Activated CD4-positive, alpha-beta T cell treated with anti-CD3 and anti-CD28 coated beads for 36 hours (primary cell): ENCODE measurements around the gene ARHGAP23. TPM values are rescaled to one million over a fixed set of nuclear protein-coding genes. Genes with fewer than 3 reads are reported as not detected.
A peak's percentile ranks its signal among the peaks of the same experiment; 100 is the strongest.

Experiments used
- ATAC-seq: fragments of 200-7000 bp; cut with Tn5 transposase; one replicate; pipeline ENCODE4 v1.10.0; 2021; ENCODE audit warnings: mild to moderate bottlenecking, moderate library complexity
- CTCF ChIA-PET: fragments of 350-600 bp; sonication (Branson Sonifier 250); formaldehyde crosslinking; loops from one replicate; lab custom pipeline; 2021; ENCODE audit warnings: antibody characterized with exemption; lab: Charles Lee
- POLR2A ChIA-PET: fragments of 350-600 bp; sonication (Branson Sonifier 250); formaldehyde crosslinking; loops from one replicate; lab custom pipeline; 2021; ENCODE audit warnings: antibody characterized with exemption, inconsistent platforms; lab: Charles Lee
- DNase-seq: peaks from one replicate; pipeline ENCODE4 v3.0.0-alpha.2; 2020
- H3K27ac Mint-ChIP-seq: one replicate; pipeline ENCODE4 v1.8.0; 2021; ENCODE audit warnings: mixed read lengths
- H3K27me3 Mint-ChIP-seq: one replicate; pipeline ENCODE4 v1.8.0; 2021; ENCODE audit warnings: mixed read lengths
- H3K36me3 Mint-ChIP-seq: one replicate; pipeline ENCODE4 v1.8.0; 2021; ENCODE audit warnings: low read depth, mixed read lengths
- H3K4me1 Mint-ChIP-seq: one replicate; pipeline ENCODE4 v1.8.0; 2021; ENCODE audit warnings: mixed read lengths
- H3K4me3 Mint-ChIP-seq: one replicate; pipeline ENCODE4 v1.8.0; 2021; ENCODE audit warnings: mild to moderate bottlenecking, moderate library complexity, mixed read lengths
- H3K9me3 Mint-ChIP-seq: one replicate; pipeline ENCODE4 v1.8.0; 2021; ENCODE audit warnings: low read depth, mixed read lengths
- intact Hi-C, 2 experiments: fragments of 100-400 bp; cut with DNase I in 1 of 2; cut with micrococcal nuclease in 1 of 2; formaldehyde crosslinking; loops; one replicate each; pipeline versions ENCODE4 v1.14.2 to v1.15.1; 2022 to 2024; cut with DNase I, micrococcal nuclease
- total RNA-seq, 2 experiments: library from RNA; stranded (reverse); gene quantifications; one replicate each; pipeline ENCODE4 v1.2.3, GENCODE V29; 2021

The ARHGAP23 gene
- total RNA-seq, result under 1 TPM; 0.55 to 0.86 TPM

GRCh38 chr17:38428112-38428642 lies at the start of gene ARHGAP23:
TSS of gene ARHGAP23 (plus strand) at chr17:38428464. CDS start at chr17:38428486, 22 bp downstream.
- H3K36me3 Mint-ChIP-seq, result no peaks in the 10 kb centered on the region
- peaks cover 14% of the 10 kb centered on the region for H3K27me3 Mint-ChIP-seq
- peak within 1 kb of the TSS; percentile 69 for H3K4me3 Mint-ChIP-seq
- intact Hi-C loops, result loop anchor here in 1 of 2 experiments (10.0 kb wide), 1 partner anchor 307 kb away; the partner anchor contains the start of gene CISD3
- DNase-seq, result peak; percentile 59
- H3K27ac Mint-ChIP-seq, result no peak within 1 kb of the TSS
- H3K9me3 Mint-ChIP-seq, result no peaks in the 10 kb centered on the region
- ChIA-PET CTCF (interaction anchor here (0.6 to 2.9 kb wide), 4 partner anchors 64 to 239 kb away, joined by 3 to 13 read pairs (median 3); partner anchors contain the start of gene GPR179), POLR2A (no interaction called here)
- peak; percentile 45 for ATAC-seq
- peaks cover 9% of the 10 kb centered on the region for H3K4me1 Mint-ChIP-seq

GRCh38 chr17:38379448-38379847 lies 48.8 kb upstream of the ARHGAP23 start:
- Mint-ChIP-seq H3K4me3 (no peak overlapping the region), H3K27me3 (no peaks in the 10 kb centered on the region), H3K27ac (no peak overlapping the region), H3K36me3 (peaks cover 15% of the 10 kb centered on the region), H3K9me3 (no peaks in the 10 kb centered on the region), H3K4me1 (no peaks in the 10 kb centered on the region)
- POLR2A ChIA-PET, result no interaction called here
- intact Hi-C loops, result no loop called here
- CTCF ChIA-PET, result interaction anchor here (0.7 to 1.1 kb wide), 4 partner anchors 12 to 52 kb away, joined by 3 read pairs; no protein-coding TSS in a partner anchor
- ATAC-seq (no peak), DNase-seq (no peak)

- ChIA-PET POLR2A (no interaction called here), CTCF (interaction anchor here (1.3 to 1.5 kb wide), 2 partner anchors 29 to 41 kb away, joined by 3 to 4 read pairs; no protein-coding TSS in a partner anchor)
- DNase-seq (no peak), ATAC-seq (no peak)
- H3K4me3 Mint-ChIP-seq, result no peak overlapping the region
- H3K36me3 Mint-ChIP-seq, result peaks cover 25% of the 10 kb centered on the region
- no peaks in the 10 kb centered on the region for H3K27me3 Mint-ChIP-seq
- H3K4me1 Mint-ChIP-seq, result no peaks in the 10 kb centered on the region
- intact Hi-C loops, result no loop called here
- H3K27ac Mint-ChIP-seq, result no peak overlapping the region
- H3K9me3 Mint-ChIP-seq, result no peaks in the 10 kb centered on the region
These were observed 33.2 kb upstream of the ARHGAP23 start for GRCh38 chr17:38395090-38395489.

GRCh38 chr17:38397227-38397626 lies 31.0 kb upstream of the ARHGAP23 start:
- H3K27ac Mint-ChIP-seq, result no peak overlapping the region
- peaks cover 31% of the 10 kb centered on the region for H3K36me3 Mint-ChIP-seq
- no peak overlapping the region for H3K4me3 Mint-ChIP-seq
- CTCF ChIA-PET, result no interaction called here
- POLR2A ChIA-PET, result no interaction called here
- ATAC-seq (no peak), DNase-seq (no peak)
- H3K4me1 Mint-ChIP-seq, result no peaks in the 10 kb centered on the region
- intact Hi-C loops, result no loop called here
- H3K9me3 Mint-ChIP-seq, result no peaks in the 10 kb centered on the region
- H3K27me3 Mint-ChIP-seq, result no peaks in the 10 kb centered on the region

- POLR2A ChIA-PET, result no interaction called here
- intact Hi-C loops, result no loop called here
- DNase-seq (no peak), ATAC-seq (no peak)
- Mint-ChIP-seq H3K9me3 (no peaks in the 10 kb centered on the region), H3K36me3 (peaks cover 29% of the 10 kb centered on the region), H3K4me1 (no peaks in the 10 kb centered on the region), H3K4me3 (no peak overlapping the region), H3K27me3 (no peaks in the 10 kb centered on the region), H3K27ac (no peak overlapping the region)
- CTCF ChIA-PET, result no interaction called here
These were observed 28.0 kb upstream of the ARHGAP23 start for GRCh38 chr17:38400286-38400685.

- no peak overlapping the region for H3K4me3 Mint-ChIP-seq
- ATAC-seq (no peak), DNase-seq (no peak)
- ChIA-PET CTCF (interaction anchor here (0.8 to 2.0 kb wide), 2 partner anchors 13 to 53 kb away, joined by 3 to 9 read pairs; no protein-coding TSS in a partner anchor), POLR2A (no interaction called here)
- H3K27ac Mint-ChIP-seq, result no peak overlapping the region
- H3K27me3 Mint-ChIP-seq, result no peaks in the 10 kb centered on the region
- intact Hi-C loops, result no loop called here
- H3K4me1 Mint-ChIP-seq, result no peaks in the 10 kb centered on the region
- peaks cover 20% of the 10 kb centered on the region for H3K36me3 Mint-ChIP-seq
- H3K9me3 Mint-ChIP-seq, result no peaks in the 10 kb centered on the region
These were observed 26.8 kb upstream of the ARHGAP23 start for GRCh38 chr17:38401459-38401858.

GRCh38 chr17:38402897-38403296 lies 25.4 kb upstream of the ARHGAP23 start:
- Mint-ChIP-seq H3K36me3 (peaks cover 9% of the 10 kb centered on the region), H3K4me3 (no peak overlapping the region), H3K27me3 (no peaks in the 10 kb centered on the region), H3K9me3 (no peaks in the 10 kb centered on the region), H3K4me1 (no peaks in the 10 kb centered on the region), H3K27ac (no peak overlapping the region)
- ATAC-seq, result no peak
- intact Hi-C loops, result no loop called here
- no peak for DNase-seq
- CTCF ChIA-PET, result interaction anchor here (1.6 to 2.0 kb wide), 2 partner anchors 11 to 12 kb away, joined by 7 to 9 read pairs; no protein-coding TSS in a partner anchor
- POLR2A ChIA-PET, result no interaction called here

GRCh38 chr17:38403491-38403890 lies 24.8 kb upstream of the ARHGAP23 start:
- DNase-seq, result no peak
- no peak overlapping the region for H3K27ac Mint-ChIP-seq
- ChIA-PET POLR2A (no interaction called here), CTCF (interaction anchor here (1.3 to 1.6 kb wide), 2 partner anchors 11 to 41 kb away, joined by 3 to 7 read pairs; no protein-coding TSS in a partner anchor)
- intact Hi-C loops, result no loop called here
- H3K9me3 Mint-ChIP-seq, result no peaks in the 10 kb centered on the region
- ATAC-seq, result no peak
- H3K4me3 Mint-ChIP-seq, result no peak overlapping the region
- H3K27me3 Mint-ChIP-seq, result no peaks in the 10 kb centered on the region
- H3K4me1 Mint-ChIP-seq, result no peaks in the 10 kb centered on the region
- H3K36me3 Mint-ChIP-seq, result peaks cover 8% of the 10 kb centered on the region

- intact Hi-C loops, result no loop called here
- CTCF ChIA-PET, result interaction anchor here (1.3 to 1.6 kb wide), 2 partner anchors 10 to 42 kb away, joined by 3 to 7 read pairs; no protein-coding TSS in a partner anchor
- DNase-seq (no peak), ATAC-seq (no peak)
- Mint-ChIP-seq H3K27me3 (no peaks in the 10 kb centered on the region), H3K4me1 (no peaks in the 10 kb centered on the region), H3K36me3 (peaks cover 6% of the 10 kb centered on the region), H3K4me3 (no peak overlapping the region), H3K9me3 (no peaks in the 10 kb centered on the region), H3K27ac (no peak overlapping the region)
- POLR2A ChIA-PET, result no interaction called here
These were observed 23.9 kb upstream of the ARHGAP23 start for GRCh38 chr17:38404174-38404943.

- no peak overlapping the region for H3K27ac Mint-ChIP-seq
- H3K4me1 Mint-ChIP-seq, result no peaks in the 10 kb centered on the region
- ChIA-PET CTCF (no interaction called here), POLR2A (no interaction called here)
- DNase-seq (no peak), ATAC-seq (no peak)
- no peaks in the 10 kb centered on the region for H3K9me3 Mint-ChIP-seq
- intact Hi-C loops, result no loop called here
- peaks cover under 1% of the 10 kb centered on the region for H3K36me3 Mint-ChIP-seq
- H3K4me3 Mint-ChIP-seq, result no peak overlapping the region
- no peaks in the 10 kb centered on the region for H3K27me3 Mint-ChIP-seq
These were observed 22.6 kb upstream of the ARHGAP23 start for GRCh38 chr17:38405654-38406053.

- CTCF ChIA-PET, result no interaction called here
These were observed 18.1 kb upstream of the ARHGAP23 start for GRCh38 chr17:38410201-38410600.

More at GRCh38 chr17:38410201-38410600, 18.1 kb upstream of the ARHGAP23 start:
- Mint-ChIP-seq H3K4me1 (peaks cover 4% of the 10 kb centered on the region), H3K9me3 (no peaks in the 10 kb centered on the region), H3K36me3 (no peaks in the 10 kb centered on the region), H3K27me3 (peaks cover 3% of the 10 kb centered on the region), H3K4me3 (no peak overlapping the region), H3K27ac (no peak overlapping the region)
- DNase-seq (no peak), ATAC-seq (no peak)
- intact Hi-C loops, result loop anchor here in 1 of 2 experiments (5.0 kb wide), 1 partner anchor 78 kb away; no protein-coding TSS in a partner anchor
- POLR2A ChIA-PET, result no interaction called here
